ENCODE data around the gene GSTO2.

- TF ChIP-seq, protein P1, sequence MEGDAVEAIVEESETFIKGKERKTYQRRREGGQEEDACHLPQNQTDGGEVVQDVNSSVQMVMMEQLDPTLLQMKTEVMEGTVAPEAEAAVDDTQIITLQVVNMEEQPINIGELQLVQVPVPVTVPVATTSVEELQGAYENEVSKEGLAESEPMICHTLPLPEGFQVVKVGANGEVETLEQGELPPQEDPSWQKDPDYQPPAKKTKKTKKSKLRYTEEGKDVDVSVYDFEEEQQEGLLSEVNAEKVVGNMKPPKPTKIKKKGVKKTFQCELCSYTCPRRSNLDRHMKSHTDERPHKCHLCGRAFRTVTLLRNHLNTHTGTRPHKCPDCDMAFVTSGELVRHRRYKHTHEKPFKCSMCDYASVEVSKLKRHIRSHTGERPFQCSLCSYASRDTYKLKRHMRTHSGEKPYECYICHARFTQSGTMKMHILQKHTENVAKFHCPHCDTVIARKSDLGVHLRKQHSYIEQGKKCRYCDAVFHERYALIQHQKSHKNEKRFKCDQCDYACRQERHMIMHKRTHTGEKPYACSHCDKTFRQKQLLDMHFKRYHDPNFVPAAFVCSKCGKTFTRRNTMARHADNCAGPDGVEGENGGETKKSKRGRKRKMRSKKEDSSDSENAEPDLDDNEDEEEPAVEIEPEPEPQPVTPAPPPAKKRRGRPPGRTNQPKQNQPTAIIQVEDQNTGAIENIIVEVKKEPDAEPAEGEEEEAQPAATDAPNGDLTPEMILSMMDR (conservative IDR thresholded peaks at IDR 0.05; ENCODE audit: low read length), result no peak
- no peak for TF ChIP-seq EZH2phosphoT487 (IDR thresholded peaks at IDR 0.05; ENCODE audit: borderline replicate concordance, low read depth, low read length)
These were observed 6.9 kb upstream of the GSTO2 start for GRCh38 chr10:104262055-104262454.
